OCI-LY3 (cell line): Measurements from ENCODE around the gene SCARB2.

Experiments used
- CTCF ChIP-seq: fragments of 200-600, 300-600 bp; sonication (generic); IDR thresholded peaks from 2 replicates; pipeline ENCODE4 v1.5.1; 2014; ENCODE audit warnings: antibody characterized with exemption, low read length, low read depth
- EZH2phosphoT487 ChIP-seq: fragments of 200-600 bp; shearing (Covaris generic); IDR thresholded peaks from 2 replicates; pipeline ENCODE4 v1.6.1; 2018; ENCODE audit warnings: antibody characterized with exemption, mixed run types, low read depth

GRCh38 chr4:76210452-76210851 lies 3.2 kb downstream of the SCARB2 start:
- no peak for TF ChIP-seq CTCF
- TF ChIP-seq EZH2phosphoT487 = no peak
